ENCODE data around the gene LRBA.

GRCh38 chr4:150884625-150885024 is 130.5 kb downstream of the LRBA start:
- TF ChIP-seq CTCF (IDR thresholded peaks at IDR 0.05; ENCODE audit: low read depth, low read length, missing input control) (no peak), GABPA (IDR thresholded peaks at IDR 0.05 in 1 of 2, conservative IDR thresholded peaks at IDR 0.05 in 1 of 2) (no peak), MAX (IDR thresholded peaks at IDR 0.05) (no peak), SP1 (IDR thresholded peaks at IDR 0.05) (no peak), JUND (IDR thresholded peaks at IDR 0.05) (no peak), YY1 (IDR thresholded peaks at IDR 0.05) (no peak), EGR1 (IDR thresholded peaks at IDR 0.05; ENCODE audit: low read depth in 2 of 2) (no peak), REST (IDR thresholded peaks at IDR 0.05) (no peak), FOXA1 (IDR thresholded peaks at IDR 0.05) (no peak), RAD21 (IDR thresholded peaks at IDR 0.05) (no peak), ATF3 (IDR thresholded peaks at IDR 0.05) (no peak)

Measured in liver (tissue), 3 donors.